Raji (cell line): Measurements from ENCODE around the gene CITED2.
A peak's percentile ranks its signal among the peaks of the same experiment; 100 is the strongest.

Source experiments
- POLR2A ChIP-seq: IDR thresholded peaks from 2 replicates; pipeline ENCODE4 v1.6.1; 2011; ENCODE audit warnings: low read depth, low read length, control low read depth; ENCODE audit not compliant: insufficient read depth

The CITED2 gene

DNA sequence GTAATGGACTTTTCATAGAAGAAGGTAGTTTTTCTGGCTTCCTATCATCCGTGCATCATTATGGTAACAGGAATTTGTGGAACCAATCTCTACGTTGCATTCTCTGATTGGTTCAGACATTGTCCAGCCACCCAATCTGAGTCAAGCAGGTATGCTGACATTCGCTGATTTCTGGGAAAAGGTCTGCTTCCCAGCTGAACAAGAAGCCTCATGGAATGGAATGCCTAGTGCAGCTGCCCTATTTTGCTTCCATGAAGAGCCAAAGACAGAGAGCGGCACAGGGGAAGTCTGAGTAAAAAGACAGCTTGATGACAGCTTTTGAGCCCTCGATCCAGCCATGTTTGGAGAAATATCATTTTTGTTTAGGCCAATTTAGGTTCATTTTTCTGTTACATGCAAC lies 44.1 kb downstream of the CITED2 start:
- TF ChIP-seq POLR2A: no peak

DNA sequence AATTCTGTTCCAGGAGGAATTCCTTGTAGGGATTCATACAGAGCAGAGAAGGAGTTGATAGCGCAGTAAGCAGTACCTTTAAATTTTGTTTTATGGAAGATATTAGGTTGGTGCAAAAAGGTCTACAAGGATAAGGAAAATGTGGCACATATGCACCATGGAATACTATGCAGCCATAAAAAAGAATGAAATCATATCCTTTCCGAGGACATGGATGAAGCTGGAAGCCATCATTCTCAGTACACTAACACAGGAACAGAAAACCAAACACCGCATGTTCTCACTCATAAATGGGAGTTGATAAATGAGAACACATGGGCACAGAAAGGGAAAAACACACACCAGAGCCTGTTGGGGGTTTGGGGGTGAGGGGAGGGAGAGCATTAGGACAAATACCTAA lies 45.2 kb downstream of the CITED2 start:
- no peak for TF ChIP-seq POLR2A

DNA sequence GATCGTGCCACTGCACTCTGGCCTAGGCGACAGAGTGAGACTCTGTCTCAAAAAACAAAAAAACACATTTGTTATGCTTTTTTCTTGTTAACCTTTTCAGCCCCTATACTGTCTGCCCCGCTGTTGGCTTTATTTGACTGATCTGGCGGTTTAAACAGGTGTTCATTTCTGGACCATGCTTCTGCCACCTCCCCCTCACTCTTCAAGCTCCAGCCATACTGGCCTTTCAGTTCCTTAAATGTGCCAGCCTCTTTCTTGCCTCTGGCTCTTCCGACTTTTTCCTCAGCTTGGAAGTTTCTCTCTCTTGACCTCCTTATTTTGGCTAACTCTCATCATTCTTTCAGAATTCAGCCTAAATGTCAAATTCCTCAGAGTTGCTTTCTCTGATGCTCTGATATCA lies 47.4 kb downstream of the CITED2 start:
- TF ChIP-seq POLR2A: peak; percentile 35; the same call in 1 of the 2 replicates

DNA sequence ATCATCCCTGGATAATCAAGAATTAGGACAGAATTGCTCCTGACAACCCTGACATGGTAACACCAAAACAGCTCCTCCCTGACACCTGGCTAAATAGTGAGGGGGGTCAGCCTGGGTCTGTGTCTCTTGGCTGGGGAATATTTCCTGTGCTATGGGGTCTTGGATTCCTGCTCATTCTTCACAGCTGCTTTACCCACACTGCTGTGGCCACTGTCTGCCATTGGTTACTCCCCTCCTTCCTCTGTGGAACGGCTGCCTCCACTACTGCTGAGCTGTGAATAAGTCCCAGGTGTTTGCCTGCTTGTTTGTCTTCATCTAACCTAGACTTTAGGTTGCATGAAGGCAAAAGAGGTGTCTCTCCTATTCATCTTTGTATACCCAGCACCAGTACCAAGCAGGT lies 48.8 kb downstream of the CITED2 start:
- TF ChIP-seq POLR2A: peak; percentile 39; the same call in 1 of the 2 replicates

DNA sequence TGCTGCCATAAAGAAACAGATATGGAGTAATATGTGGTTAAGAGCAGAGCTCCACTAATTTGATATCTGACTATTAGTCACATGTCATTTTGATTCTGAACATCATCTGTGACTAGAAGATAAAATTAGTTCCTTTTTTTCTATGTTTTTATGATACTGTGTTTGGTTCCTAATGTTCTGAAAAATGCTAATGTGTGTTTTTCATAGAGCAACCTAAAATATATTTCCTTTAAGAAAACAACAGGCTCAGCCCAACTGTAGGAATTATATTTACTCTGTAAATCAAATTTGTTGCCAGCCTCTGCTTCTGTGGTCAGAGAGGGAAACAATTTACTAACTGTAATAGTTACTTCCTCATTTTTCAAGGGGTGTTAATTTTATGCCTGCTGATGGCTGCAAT lies 49.3 kb downstream of the CITED2 start:
- TF ChIP-seq POLR2A: no peak; the same call in 1 of the 2 replicates

DNA sequence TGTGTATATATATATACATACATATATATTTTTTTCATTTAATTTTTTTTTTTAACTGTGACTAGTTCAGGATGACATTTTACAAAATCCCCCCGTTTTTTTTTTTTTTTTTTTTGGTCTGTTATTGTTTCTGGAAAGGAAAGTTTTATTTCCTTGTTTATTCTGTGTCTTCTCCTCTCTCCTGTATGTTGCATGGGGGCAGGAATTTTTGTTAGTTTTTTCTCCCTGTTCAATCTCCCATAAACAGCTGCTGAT lies 50.2 kb downstream of the CITED2 start:
- TF ChIP-seq POLR2A: no peak

DNA sequence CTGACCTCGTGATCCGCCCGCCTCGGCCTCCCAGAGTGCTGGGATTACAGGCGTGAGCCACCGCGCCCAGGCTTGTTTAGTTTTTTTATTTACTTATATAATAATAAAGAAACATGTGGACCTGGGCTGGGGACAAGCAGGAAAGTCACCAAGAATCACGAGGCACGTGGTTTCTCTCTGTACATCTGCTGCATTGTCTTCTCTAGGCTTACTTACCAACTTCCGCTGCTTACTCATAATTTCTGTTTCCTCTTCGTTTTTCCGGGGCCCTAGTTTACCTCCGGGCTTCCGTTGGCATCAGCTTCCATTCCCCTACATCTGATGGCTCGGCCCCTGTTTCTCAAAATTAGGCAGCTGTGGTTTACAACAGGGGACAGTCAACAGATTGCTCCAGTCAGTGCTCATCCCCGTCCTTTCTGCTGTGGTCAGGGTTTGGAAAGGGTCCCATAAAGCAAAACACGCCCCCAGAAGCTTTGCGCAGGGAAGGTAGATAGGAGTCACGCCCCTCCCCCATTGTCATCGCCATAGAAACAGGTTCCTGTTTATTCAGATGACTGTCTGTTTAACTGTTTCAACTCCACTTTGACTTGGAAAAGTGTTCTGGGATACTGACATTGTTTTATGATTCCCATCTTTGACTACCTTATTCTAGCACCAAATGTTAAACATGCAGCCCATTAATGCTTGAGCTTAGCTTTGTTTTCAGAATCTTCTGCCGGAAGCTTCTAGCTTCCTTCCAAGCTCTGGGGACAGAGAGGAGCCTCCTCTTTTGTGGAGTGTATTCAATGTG lies 50.7 kb downstream of the CITED2 start:
- TF ChIP-seq POLR2A: peak; percentile 56; the same call in 1 of the 2 replicates
